K562 (cell line): ENCODE results near the gene CACNA1I. TPM values are rescaled to one million over a fixed set of nuclear protein-coding genes. Genes with fewer than 3 reads are reported as not detected.

Experiments used
- ARHGAP35 ChIP-seq: fragments of 450-650 bp; IDR thresholded peaks from 2 replicates; pipeline ENCODE4 v1.6.1; 2018; ENCODE audit not compliant: partially characterized antibody
- ELF1 ChIP-seq: fragments of 200-800 bp; sonication (Bioruptor generic); IDR thresholded peaks from 2 replicates; pipeline ENCODE4 v1.6.1; 2016; ENCODE audit warnings: missing genetic modification characterization, missing compliant biosample characterization
- EP300 ChIP-seq: IDR thresholded peaks from 2 replicates; pipeline ENCODE4 v1.6.1; 2012; ENCODE audit warnings: low read length, improper control_type of control experiment
- ERF ChIP-seq: fragments of 450-650 bp; formaldehyde crosslinking; IDR thresholded peaks from 2 replicates; pipeline ENCODE4 v1.4.0; 2020; ENCODE audit warnings: mild to moderate bottlenecking, mixed read lengths
- ETV5 ChIP-seq: sonication (generic); formaldehyde crosslinking; IDR thresholded peaks from 2 replicates; pipeline ENCODE4 v1.4.0; 2020; ENCODE audit warnings: low read depth, mild to moderate bottlenecking, missing genetic modification reagents
- FIP1L1 ChIP-seq: fragments of 200-400 bp; formaldehyde crosslinking; IDR thresholded peaks from 2 replicates; pipeline ENCODE4 v1.6.1; 2018; ENCODE audit warnings: mild to moderate bottlenecking, low read depth, low read length; ENCODE audit not compliant: poor library complexity, severe bottlenecking
- FOXA1 ChIP-seq: fragments of 450-650 bp; IDR thresholded peaks from 2 replicates; pipeline ENCODE4 v1.6.1; 2016; ENCODE audit warnings: mild to moderate bottlenecking, borderline replicate concordance
- FOXM1 ChIP-seq, 2 experiments: fragments of 450-650 bp in 1 of 2; sonication (generic) in 1 of 2; formaldehyde crosslinking in 1 of 2; IDR thresholded peaks; 2 replicates each; pipeline versions ENCODE4 v1.6.1 to v1.9.0; 2017 to 2022; ENCODE audit warnings: low read depth in 2 of 2, mild to moderate bottlenecking in 2 of 2, missing genetic modification reagents in 1 of 2, moderate library complexity in 1 of 2
- HEY1 ChIP-seq: fragments of 250-450 bp; sonication (Bioruptor Pico); IDR thresholded peaks from 2 replicates; pipeline ENCODE4 v1.5.0; 2020; ENCODE audit warnings: mild to moderate bottlenecking, moderate library complexity, borderline replicate concordance
- KAT8 ChIP-seq: fragments of 450-650 bp; IDR thresholded peaks from 2 replicates; pipeline ENCODE4 v1.6.1; 2016; ENCODE audit warnings: low read depth, mild to moderate bottlenecking
- MAZ ChIP-seq, 2 experiments: fragments of 450-650 bp in 1 of 2; sonication (generic) in 1 of 2; formaldehyde crosslinking; IDR thresholded peaks in 1 of 2; conservative IDR thresholded peaks in 1 of 2; 2 replicates each; pipeline versions ENCODE4 v1.4.0 to v1.5.0; 2020; ENCODE audit warnings: mild to moderate bottlenecking in 1 of 2, missing genetic modification reagents in 1 of 2
- MCM2 ChIP-seq: fragments of 450-650 bp; IDR thresholded peaks from 2 replicates; pipeline ENCODE4 v1.6.1; 2017; ENCODE audit warnings: low read depth, mild to moderate bottlenecking
- POLR2A ChIP-seq: fragments of 450-650 bp; conservative IDR thresholded peaks from 2 replicates; pipeline ENCODE4 v1.6.1; 2016
- POLR2AphosphoS5 ChIP-seq: IDR thresholded peaks from 2 replicates; pipeline ENCODE4 v1.6.1; 2011; ENCODE audit warnings: mild to moderate bottlenecking, low read depth, low read length, moderate library complexity; ENCODE audit not compliant: control insufficient read depth, insufficient read depth
- PTRF ChIP-seq: fragments of 450-650 bp; IDR thresholded peaks from 2 replicates; pipeline ENCODE4 v1.6.1; 2016; ENCODE audit warnings: mild to moderate bottlenecking, missing genetic modification characterization, missing compliant biosample characterization
- RCOR1 ChIP-seq, 2 experiments: IDR thresholded peaks; 2 replicates each; pipeline ENCODE4 v1.6.1; 2012; ENCODE audit warnings: low read depth in 2 of 2, low read length in 2 of 2, borderline replicate concordance in 1 of 2, improper control_type of control experiment in 1 of 2
- SMAD3 ChIP-seq: fragments of 450-650 bp; formaldehyde crosslinking; conservative IDR thresholded peaks from 2 replicates; pipeline ENCODE4 v1.4.0; 2020; ENCODE audit warnings: mild to moderate bottlenecking
- SRSF9 ChIP-seq: fragments of 200-400 bp; formaldehyde crosslinking; IDR thresholded peaks from 2 replicates; pipeline ENCODE4 v1.6.1; 2017; ENCODE audit warnings: low read depth, low read length, borderline replicate concordance
- TAF1 ChIP-seq: IDR thresholded peaks from 2 replicates; pipeline ENCODE4 v1.6.1; 2011; ENCODE audit warnings: mild to moderate bottlenecking, low read length, moderate library complexity; ENCODE audit not compliant: insufficient read depth, control insufficient read depth, severe bottlenecking; ENCODE audit errors: extremely low read depth
- YY1 ChIP-seq, 3 experiments: IDR thresholded peaks; 2 replicates each; pipeline ENCODE4 v1.6.1; 2011; ENCODE audit warnings: low read length in 2 of 3, mild to moderate bottlenecking in 2 of 3, moderate library complexity in 2 of 3, borderline replicate concordance in 1 of 3, control low read depth in 1 of 3, low read depth in 1 of 3; ENCODE audit not compliant: insufficient read depth in 3 of 3, insufficient replicate concordance in 2 of 3, control insufficient read depth in 1 of 3, insufficient read length in 1 of 3; ENCODE audit errors: extremely low read depth in 1 of 3
- ZKSCAN1 ChIP-seq: fragments of 150-350 bp; IDR thresholded peaks from 2 replicates; pipeline ENCODE4 v1.6.1; 2016; ENCODE audit warnings: low read depth, low read length
- ZNF232 ChIP-seq: sonication (generic); formaldehyde crosslinking; IDR thresholded peaks from 2 replicates; pipeline ENCODE4 v1.8.0; 2022; ENCODE audit warnings: mild to moderate bottlenecking, missing genetic modification reagents
- ZNF384 ChIP-seq: IDR thresholded peaks from 2 replicates; pipeline ENCODE4 v1.6.1; 2012; ENCODE audit warnings: low read depth, low read length, improper control_type of control experiment
- polyA plus RNA-seq, 8 experiments: library from polyadenylated mRNA; depleted of rRNA in 4 of 8; stranded (reverse) in 5 of 8; unstranded in 3 of 8; fragments of >200 nt; fragmentation: Nextera tagmentation in 2 of 8; fragmentation: Illumina TruSeq in 1 of 8; extraction: Ambion mirVana in 2 of 8; extraction: Trizol in 1 of 8; gene quantifications; 2 replicates each; pipeline versions ENCODE4 v1.2.1 to v1.2.3, GENCODE V29; 2011 to 2014; ENCODE audit warnings: inconsistent platforms in 1 of 8, missing spikeins in 1 of 8
- total RNA-seq, 7 experiments: library from RNA; depleted of rRNA in 6 of 7; stranded (reverse); fragments of >200 nt in 6 of 7; fragmentation: Illumina TruSeq in 2 of 7; extraction: Trizol in 2 of 7; gene quantifications; 2 replicates each; pipeline versions ENCODE4 v1.2.1 to v1.2.3, GENCODE V29; 2011 to 2021; ENCODE audit warnings: low replicate concordance in 1 of 7
- TF ChIP-seq, protein P1 (sequence below): fragments of 450-650 bp; IDR thresholded peaks from 2 replicates; pipeline ENCODE4 v1.6.1; 2016; ENCODE audit warnings: missing biosample characterization, missing genetic modification characterization
- TF ChIP-seq, protein P2 (sequence below), 2 experiments: fragments of 450-650 bp; IDR thresholded peaks; 2 replicates each; pipeline ENCODE4 v1.6.1; 2016

CACNA1I gene
- total and polyA plus RNA-seq, 9 of the 15 experiments (the other 6 are each of a cell fraction or from before 2014, with no cell fraction given) = 0.01 to 0.79 (median 0.32) TPM; not detected in 1

DNA sequence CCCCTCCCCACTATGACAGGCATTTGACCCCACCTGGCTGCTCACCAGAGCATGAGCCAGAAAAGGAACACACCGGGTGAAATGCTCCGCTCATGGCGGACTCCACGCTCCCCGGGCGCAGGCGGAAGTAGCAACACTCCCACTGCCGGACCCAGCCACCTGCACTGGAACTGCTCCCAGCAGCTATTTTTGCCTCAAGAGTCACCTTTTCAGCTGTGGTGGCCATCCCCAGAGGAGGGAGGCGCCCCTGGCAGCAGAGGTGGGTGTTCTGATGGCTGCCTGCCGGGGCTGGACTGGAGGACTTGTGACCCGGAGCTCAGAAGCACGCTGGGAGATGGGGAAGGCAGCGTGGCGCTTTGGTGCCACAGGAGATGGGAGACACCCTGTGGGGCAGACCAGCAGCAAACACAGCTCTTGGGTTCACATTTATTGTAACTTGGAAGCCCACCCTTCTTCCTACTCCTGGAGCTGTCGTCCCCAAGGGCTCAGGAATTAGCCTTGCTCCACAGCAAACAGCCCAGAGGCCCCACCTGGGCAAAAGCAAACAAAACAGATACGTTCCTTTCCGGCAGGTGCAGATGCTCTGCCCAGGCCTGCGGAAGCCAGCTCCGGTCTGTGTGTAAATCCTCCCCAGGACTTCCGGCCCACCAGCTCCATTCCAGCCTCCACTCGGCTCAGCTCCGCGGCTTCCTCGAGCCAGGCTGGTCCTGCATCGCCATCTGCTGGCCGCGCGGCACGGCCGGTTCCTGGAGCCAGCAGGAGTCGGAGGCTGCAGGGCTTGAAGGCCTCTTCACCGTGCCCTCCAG, 41.7 kb upstream of the CACNA1I start (continued):
- TF ChIP-seq, protein P1, sequence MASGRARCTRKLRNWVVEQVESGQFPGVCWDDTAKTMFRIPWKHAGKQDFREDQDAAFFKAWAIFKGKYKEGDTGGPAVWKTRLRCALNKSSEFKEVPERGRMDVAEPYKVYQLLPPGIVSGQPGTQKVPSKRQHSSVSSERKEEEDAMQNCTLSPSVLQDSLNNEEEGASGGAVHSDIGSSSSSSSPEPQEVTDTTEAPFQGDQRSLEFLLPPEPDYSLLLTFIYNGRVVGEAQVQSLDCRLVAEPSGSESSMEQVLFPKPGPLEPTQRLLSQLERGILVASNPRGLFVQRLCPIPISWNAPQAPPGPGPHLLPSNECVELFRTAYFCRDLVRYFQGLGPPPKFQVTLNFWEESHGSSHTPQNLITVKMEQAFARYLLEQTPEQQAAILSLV (tag) = no peak
- TF ChIP-seq ZKSCAN1 (0 out of 2 replicates have a peak, but pooled peaks have one; percentile 69), TAF1 (peak; percentile 32), EP300 (peak; percentile 24; the same call in 1 of the 2 replicates), YY1 (IDR thresholded peaks at IDR 0.05; ENCODE audit: borderline replicate concordance in 1 of 3, control insufficient read depth in 1 of 3, extremely low read depth in 1 of 3, insufficient read depth in 3 of 3, insufficient read length in 1 of 3, insufficient replicate concordance in 2 of 3, low read depth in 1 of 3, low read length in 2 of 3) (peak in 2 of 3 experiments; percentile 76 to 86), FOXM1 (IDR thresholded peaks at IDR 0.05; ENCODE audit: low read depth) (peak; percentile 29; the same call in 1 of the 2 replicates), FOXM1 (CRISPR knock-in tag; IDR thresholded peaks at IDR 0.05; ENCODE audit: low read depth) (no peak), FOXA1 (no peak), HEY1 (CRISPR knock-in tag) (no peak), MCM2 (no peak), ZNF232 (no peak), PTRF (tag) (no peak), FIP1L1 (peak; percentile 95), POLR2AphosphoS5 (peak; percentile 41; the same call in 1 of the 2 replicates), POLR2A (0 out of 2 replicates have a peak, but pooled peaks have one; percentile 11), ETV5 (CRISPR knock-in tag) (peak; percentile 88), RCOR1 (IDR thresholded peaks at IDR 0.05; ENCODE audit: borderline replicate concordance in 1 of 2, low read depth in 2 of 2, low read length in 2 of 2) (no peak; a peak in 1 of 4 replicates), ARHGAP35 (no peak), SRSF9 (no peak), ZNF384 (0 out of 2 replicates have a peak, but pooled peaks have one; percentile 11), ERF (CRISPR knock-in tag) (peak; percentile 78; the same call in 1 of the 2 replicates), MAZ (CRISPR knock-in tag; conservative IDR thresholded peaks at IDR 0.05 in 1 of 2, IDR thresholded peaks at IDR 0.05 in 1 of 2) (peak in 1 of 2 experiments; percentile 45; a peak in 1 of 4 replicates), ELF1 (tag) (peak; percentile 61), KAT8 (no peak), SMAD3 (CRISPR knock-in tag) (0 out of 2 replicates have a peak, but pooled peaks have one; percentile 59)
- TF ChIP-seq, protein P2, sequence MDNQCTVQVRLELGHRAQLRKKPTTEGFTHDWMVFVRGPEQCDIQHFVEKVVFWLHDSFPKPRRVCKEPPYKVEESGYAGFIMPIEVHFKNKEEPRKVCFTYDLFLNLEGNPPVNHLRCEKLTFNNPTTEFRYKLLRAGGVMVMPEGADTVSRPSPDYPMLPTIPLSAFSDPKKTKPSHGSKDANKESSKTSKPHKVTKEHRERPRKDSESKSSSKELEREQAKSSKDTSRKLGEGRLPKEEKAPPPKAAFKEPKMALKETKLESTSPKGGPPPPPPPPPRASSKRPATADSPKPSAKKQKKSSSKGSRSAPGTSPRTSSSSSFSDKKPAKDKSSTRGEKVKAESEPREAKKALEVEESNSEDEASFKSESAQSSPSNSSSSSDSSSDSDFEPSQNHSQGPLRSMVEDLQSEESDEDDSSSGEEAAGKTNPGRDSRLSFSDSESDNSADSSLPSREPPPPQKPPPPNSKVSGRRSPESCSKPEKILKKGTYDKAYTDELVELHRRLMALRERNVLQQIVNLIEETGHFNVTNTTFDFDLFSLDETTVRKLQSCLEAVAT (IDR thresholded peaks at IDR 0.05) = no peak; a peak in 1 of 4 replicates
